Activated gamma-delta T cell (primary cell): ENCODE data around the gene LACC1.

Experiments used
- DNase-seq: peaks from one replicate; lab custom pipeline; 2025; lab: John Stamatoyannopoulos, UW
- total RNA-seq, 2 donors: gene quantifications; one replicate each; lab custom pipeline; 2026; lab: John Stamatoyannopoulos, UW

Gene LACC1
- 3.0 to 6.3 reads per million in 2 donors for total RNA-seq

GRCh38 chr13:43879755-43880181 lies at the start of gene LACC1:
Gene LACC1 (plus strand): TSS chr13:43879904. CDS start chr13:43880986, 1,082 bp downstream.
- DNase-seq: peak; percentile 25

- no peak for DNase-seq
Observed at GRCh38 chr13:43830497-43830881, 49.2 kb upstream of the LACC1 start.

- no peak for DNase-seq
Observed at GRCh38 chr13:43831088-43831487, 48.6 kb upstream of the LACC1 start.

- DNase-seq: no peak
Observed at GRCh38 chr13:43835701-43836100, 44.0 kb upstream of the LACC1 start.

GRCh38 chr13:43838909-43839308 lies 40.8 kb upstream of the LACC1 start:
- DNase-seq: no peak

- no peak for DNase-seq
Observed at GRCh38 chr13:43846496-43847158, 33.1 kb upstream of the LACC1 start.

GRCh38 chr13:43848001-43848649 lies 31.6 kb upstream of the LACC1 start:
- DNase-seq: no peak

GRCh38 chr13:43850873-43851272 lies 28.8 kb upstream of the LACC1 start:
- no peak for DNase-seq

- no peak for DNase-seq
Observed at GRCh38 chr13:43852923-43853404, 26.7 kb upstream of the LACC1 start.

- DNase-seq: no peak
Observed at GRCh38 chr13:43861863-43862262, 17.8 kb upstream of the LACC1 start.

- no peak for DNase-seq
Observed at GRCh38 chr13:43864921-43865320, 14.8 kb upstream of the LACC1 start.

GRCh38 chr13:43865892-43866291 lies 13.8 kb upstream of the LACC1 start:
- DNase-seq: no peak

GRCh38 chr13:43872181-43872580 lies 7.5 kb upstream of the LACC1 start:
- DNase-seq: no peak

GRCh38 chr13:43874504-43875092 lies 5.1 kb upstream of the LACC1 start:
- DNase-seq: no peak

- no peak for DNase-seq
Observed at GRCh38 chr13:43876366-43876765, 3.3 kb upstream of the LACC1 start.

- DNase-seq: no peak
Observed at GRCh38 chr13:43877326-43877725, 2.4 kb upstream of the LACC1 start.

- DNase-seq: no peak
Observed at GRCh38 chr13:43877766-43878165, 1.9 kb upstream of the LACC1 start.

GRCh38 chr13:43878892-43879754 lies 581 bp upstream of the LACC1 start, which contains the start of gene CCDC122:
Gene CCDC122 (minus strand): TSS chr13:43879740. CDS start chr13:43869376, 10,364 bp downstream.
- DNase-seq: peak; percentile 67

- DNase-seq: no peak
Observed at GRCh38 chr13:43880214-43880855, 631 bp downstream of the LACC1 start.

GRCh38 chr13:43880926-43881325 lies 1.2 kb downstream of the LACC1 start:
- no peak for DNase-seq

GRCh38 chr13:43881580-43881979 lies 1.9 kb downstream of the LACC1 start:
- DNase-seq: no peak
